A549 (cell line): ENCODE results near the gene PDK4.

Experiments used
- CTCF ChIP-seq: fragments of >200 bp; sonication (Bioruptor Twin); formaldehyde crosslinking; IDR thresholded peaks from 3 replicates; pipeline ENCODE4 v1.5.1; 2016
- PHF8 ChIP-seq: fragments of 200-600 bp; sonication (generic); IDR thresholded peaks from 2 replicates; pipeline ENCODE4 v1.6.1; 2016; ENCODE audit warnings: low read depth, mild to moderate bottlenecking, antibody characterized with exemption, moderate library complexity, borderline replicate concordance

GRCh38 chr7:95584769-95585425, 11.4 kb downstream of the PDK4 start:
- TF ChIP-seq PHF8 (no peak), CTCF (no peak)
